Tibial nerve (tissue), 4 donors: ENCODE results near the gene HAO2.

Experiments
- EP300 ChIP-seq, 2 donors: sonication (generic); formaldehyde crosslinking; IDR thresholded peaks; one replicate each; pipeline ENCODE4 v1.6.1; 2017; ENCODE audit warnings: antibody characterized with exemption in 2 of 2, mild to moderate bottlenecking in 1 of 2
- TF ChIP-seq, protein P1 (sequence below), 5 experiments: fragments of 200-600 bp in 3 of 5; fragments of 450-650 bp in 2 of 5; sonication (generic) in 3 of 5; IDR thresholded peaks; one replicate each; pipeline ENCODE4 v1.5.1; 2016 to 2019; ENCODE audit warnings: antibody characterized with exemption in 5 of 5, mild to moderate bottlenecking in 3 of 5, moderate library complexity in 2 of 5

DNA sequence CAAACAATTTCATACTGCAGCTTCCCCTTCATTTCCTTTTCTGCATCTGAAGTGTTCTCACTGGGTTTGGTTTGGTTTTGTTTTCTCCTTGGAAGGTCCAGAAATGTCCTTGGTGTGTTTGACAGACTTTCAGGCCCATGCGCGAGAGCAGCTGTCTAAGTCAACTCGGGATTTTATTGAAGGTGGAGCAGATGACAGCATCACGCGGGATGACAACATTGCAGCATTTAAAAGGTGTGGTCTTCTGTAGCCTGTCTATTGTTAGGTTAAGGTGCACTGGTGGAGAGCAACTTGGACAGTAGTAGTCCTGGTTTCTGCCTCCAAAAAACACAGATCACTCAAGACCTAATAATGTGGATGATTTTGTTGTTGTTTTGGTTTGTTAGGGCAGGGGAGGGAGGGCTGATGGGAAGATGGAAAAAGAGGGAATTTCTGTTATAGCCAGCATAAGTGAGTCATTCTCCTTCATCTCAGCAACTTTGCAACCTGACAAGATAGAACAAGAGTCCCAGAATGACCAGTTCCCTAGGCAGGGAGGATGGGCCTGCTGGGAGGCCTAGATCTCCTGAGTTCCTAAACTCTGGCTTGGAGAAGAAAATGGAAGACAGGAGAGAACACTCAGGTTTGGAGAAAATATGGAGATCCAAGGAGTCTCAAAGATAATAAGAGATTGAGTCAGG, 12.5 kb downstream of the HAO2 start:
- TF ChIP-seq EP300 (IDR thresholded peaks at IDR 0.05), result no peak
- TF ChIP-seq, protein P1, sequence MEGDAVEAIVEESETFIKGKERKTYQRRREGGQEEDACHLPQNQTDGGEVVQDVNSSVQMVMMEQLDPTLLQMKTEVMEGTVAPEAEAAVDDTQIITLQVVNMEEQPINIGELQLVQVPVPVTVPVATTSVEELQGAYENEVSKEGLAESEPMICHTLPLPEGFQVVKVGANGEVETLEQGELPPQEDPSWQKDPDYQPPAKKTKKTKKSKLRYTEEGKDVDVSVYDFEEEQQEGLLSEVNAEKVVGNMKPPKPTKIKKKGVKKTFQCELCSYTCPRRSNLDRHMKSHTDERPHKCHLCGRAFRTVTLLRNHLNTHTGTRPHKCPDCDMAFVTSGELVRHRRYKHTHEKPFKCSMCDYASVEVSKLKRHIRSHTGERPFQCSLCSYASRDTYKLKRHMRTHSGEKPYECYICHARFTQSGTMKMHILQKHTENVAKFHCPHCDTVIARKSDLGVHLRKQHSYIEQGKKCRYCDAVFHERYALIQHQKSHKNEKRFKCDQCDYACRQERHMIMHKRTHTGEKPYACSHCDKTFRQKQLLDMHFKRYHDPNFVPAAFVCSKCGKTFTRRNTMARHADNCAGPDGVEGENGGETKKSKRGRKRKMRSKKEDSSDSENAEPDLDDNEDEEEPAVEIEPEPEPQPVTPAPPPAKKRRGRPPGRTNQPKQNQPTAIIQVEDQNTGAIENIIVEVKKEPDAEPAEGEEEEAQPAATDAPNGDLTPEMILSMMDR (IDR thresholded peaks at IDR 0.05), result no peak
